Mesendoderm (in vitro differentiated cells): Measurements from ENCODE around the gene LGALS9B.
A peak's percentile ranks its signal among the peaks of the same experiment; 100 is the strongest.
"Not testable (repeated sequence)": the region's sequence is repeated elsewhere in the genome, so short reads cannot be mapped to it uniquely, and the experiment has no call there.

Source experiments
- DNase-seq: peaks from one replicate; pipeline ENCODE4 v3.0.0; 2013
- H2AK5ac ChIP-seq: 2 replicates; pipeline ENCODE4 v1.6.1; 2013; ENCODE audit warnings: low read length, inconsistent platforms
- H2BK120ac ChIP-seq: 2 replicates; pipeline ENCODE4 v1.6.1; 2013; ENCODE audit warnings: low read depth, mild to moderate bottlenecking, low read length, moderate library complexity, mixed read lengths
- H2BK15ac ChIP-seq: replicated peaks from 2 replicates; pipeline ENCODE4 v1.6.1; 2013; ENCODE audit warnings: low read depth, mild to moderate bottlenecking, moderate library complexity
- H2BK5ac ChIP-seq: 2 replicates; pipeline ENCODE4 v1.6.1; 2013; ENCODE audit warnings: low read length, inconsistent platforms
- H3K18ac ChIP-seq: 2 replicates; pipeline ENCODE4 v1.6.1; 2013; ENCODE audit warnings: mild to moderate bottlenecking, low read length, mixed read lengths
- H3K23ac ChIP-seq: one replicate; pipeline ENCODE4 v1.6.1; 2013; ENCODE audit warnings: low read length
- H3K27ac ChIP-seq: 2 replicates; pipeline ENCODE4 v1.5.1; 2013; ENCODE audit warnings: low read depth, mild to moderate bottlenecking, inconsistent platforms, low read length, moderate library complexity
- H3K27me3 ChIP-seq: 2 replicates; pipeline ENCODE4 v1.6.1; 2013; ENCODE audit warnings: low read length, control low read depth, mild to moderate bottlenecking, inconsistent platforms; ENCODE audit not compliant: insufficient read depth, poor library complexity
- H3K36me3 ChIP-seq: 2 replicates; pipeline ENCODE4 v1.6.1; 2013; ENCODE audit warnings: low read length, inconsistent platforms; ENCODE audit not compliant: control insufficient read depth, insufficient read depth
- H3K4ac ChIP-seq: one replicate; pipeline ENCODE4 v1.6.1; 2013; ENCODE audit warnings: low read depth, mild to moderate bottlenecking, low read length, moderate library complexity
- H3K4me1 ChIP-seq: 2 replicates; pipeline ENCODE4 v1.6.1; 2013; ENCODE audit warnings: low read depth, low read length, inconsistent platforms; ENCODE audit not compliant: control insufficient read depth
- H3K4me2 ChIP-seq: 2 replicates; pipeline ENCODE4 v1.6.1; 2013; ENCODE audit warnings: low read length
- H3K4me3 ChIP-seq: 2 replicates; pipeline ENCODE4 v1.5.1; 2013; ENCODE audit warnings: mild to moderate bottlenecking, low read length
- H3K56ac ChIP-seq: one replicate; pipeline ENCODE4 v1.6.1; 2013; ENCODE audit warnings: low read length
- H3K79me1 ChIP-seq: 2 replicates; pipeline ENCODE4 v1.6.1; 2013; ENCODE audit warnings: low read length, inconsistent platforms
- H3K79me2 ChIP-seq: 2 replicates; pipeline ENCODE4 v1.6.1; 2013; ENCODE audit warnings: mild to moderate bottlenecking, low read length; ENCODE audit not compliant: control insufficient read depth, insufficient read depth
- H3K9ac ChIP-seq: 2 replicates; pipeline ENCODE4 v1.6.1; 2013; ENCODE audit warnings: low read length, inconsistent platforms
- H4K5ac ChIP-seq: one replicate; pipeline ENCODE4 v1.6.1; 2013; ENCODE audit warnings: low read length
- H4K8ac ChIP-seq: one replicate; pipeline ENCODE4 v1.6.1; 2013; ENCODE audit warnings: low read depth, mild to moderate bottlenecking, control low read depth, low read length, moderate library complexity
- WGBS: extraction: QIAGEN DNeasy Blood & Tissue Kit; methylation state at CpG from one replicate; pipeline ENCODE4 v1.1.7; 2013; ENCODE audit warnings: low lambda C conversion rate, missing lambda C conversion rate; ENCODE audit not compliant: insufficient coverage; ENCODE audit errors: extremely low coverage; 5-methylcytosine and 5-hydroxymethylcytosine counted together

The LGALS9B gene

DNA sequence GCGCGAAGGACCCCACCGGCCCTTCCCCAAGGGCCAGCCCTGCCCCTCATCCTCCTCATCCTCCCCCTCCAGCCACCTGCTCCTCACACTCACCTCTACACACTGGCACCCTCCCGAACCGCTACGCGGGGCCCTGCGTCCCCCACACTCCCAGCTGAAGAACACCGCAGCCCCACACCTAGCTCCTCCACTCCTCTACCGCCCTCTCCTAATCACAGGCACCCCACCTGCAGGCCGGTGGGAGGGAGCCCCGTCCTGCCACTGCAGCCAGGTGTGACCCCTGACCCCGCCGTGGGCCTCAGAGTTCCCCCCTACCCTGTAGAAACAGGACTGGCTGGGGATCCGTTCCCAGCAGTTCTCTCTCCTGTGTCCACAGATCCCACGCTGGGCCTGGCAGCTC, 38.0 kb upstream of the LGALS9B start:
- H3K23ac ChIP-seq, H2AK5ac ChIP-seq, H2BK5ac ChIP-seq, H3K79me1 ChIP-seq, H2BK15ac ChIP-seq, H3K4ac ChIP-seq, H3K4me3 ChIP-seq, H2BK120ac ChIP-seq, H3K4me1 ChIP-seq, H3K18ac ChIP-seq, H3K4me2 ChIP-seq, H3K56ac ChIP-seq, H3K36me3 ChIP-seq, H3K9ac ChIP-seq, H3K79me2 ChIP-seq, H4K5ac ChIP-seq, DNase-seq, H3K27ac ChIP-seq, H3K27me3 ChIP-seq, H4K8ac ChIP-seq: not testable (repeated sequence)
- no CpG with 5 or more reads among the region's 16 CpGs for WGBS

- not testable (repeated sequence) for H3K4ac ChIP-seq, H3K23ac ChIP-seq, H3K18ac ChIP-seq, H3K4me1 ChIP-seq, H3K79me2 ChIP-seq, H2BK15ac ChIP-seq, H3K4me2 ChIP-seq, DNase-seq, H2BK5ac ChIP-seq, H3K27ac ChIP-seq, H3K36me3 ChIP-seq, H3K9ac ChIP-seq, H3K27me3 ChIP-seq, H4K8ac ChIP-seq, H3K4me3 ChIP-seq, H2BK120ac ChIP-seq, H3K56ac ChIP-seq, H2AK5ac ChIP-seq, H3K79me1 ChIP-seq, H4K5ac ChIP-seq
- no CpG with 5 or more reads among the region's 11 CpGs for WGBS
Observed at GRCh38 chr17:20504388-20505066, 37.2 kb upstream of the LGALS9B start.

- H3K36me3 ChIP-seq, H3K4ac ChIP-seq, H2BK5ac ChIP-seq, H3K9ac ChIP-seq, H3K27me3 ChIP-seq, H3K18ac ChIP-seq, H3K27ac ChIP-seq, H2BK15ac ChIP-seq, H3K56ac ChIP-seq, H3K4me3 ChIP-seq, H3K23ac ChIP-seq, H2BK120ac ChIP-seq, H3K4me2 ChIP-seq, H3K4me1 ChIP-seq, H4K5ac ChIP-seq, H3K79me2 ChIP-seq, H3K79me1 ChIP-seq, H4K8ac ChIP-seq, H2AK5ac ChIP-seq, DNase-seq: not testable (repeated sequence)
- WGBS: no CpG with 5 or more reads among the region's 11 CpGs
Observed at GRCh38 chr17:20501896-20502295, 34.6 kb upstream of the LGALS9B start.

GRCh38 chr17:20500346-20500745, 33.0 kb upstream of the LGALS9B start:
- not testable (repeated sequence) for H3K4me3 ChIP-seq, H3K27me3 ChIP-seq, H3K4me2 ChIP-seq, H2BK15ac ChIP-seq, H4K5ac ChIP-seq, H3K79me1 ChIP-seq, H3K27ac ChIP-seq, H3K79me2 ChIP-seq, H2BK120ac ChIP-seq, H2AK5ac ChIP-seq, H3K56ac ChIP-seq, H3K4ac ChIP-seq, H2BK5ac ChIP-seq, H3K18ac ChIP-seq, H4K8ac ChIP-seq, H3K4me1 ChIP-seq, H3K23ac ChIP-seq, H3K9ac ChIP-seq, H3K36me3 ChIP-seq
- no CpG with 5 or more reads among the region's 4 CpGs for WGBS
- peak; percentile 1 for DNase-seq

GRCh38 chr17:20495420-20495819, 28.1 kb upstream of the LGALS9B start:
- H2AK5ac ChIP-seq, H4K8ac ChIP-seq, H4K5ac ChIP-seq, H3K27ac ChIP-seq, H3K9ac ChIP-seq, H3K4me2 ChIP-seq, H3K79me2 ChIP-seq, H2BK5ac ChIP-seq, H3K4ac ChIP-seq, H3K18ac ChIP-seq, DNase-seq, H3K27me3 ChIP-seq, H3K36me3 ChIP-seq, H3K4me1 ChIP-seq, H3K4me3 ChIP-seq, H2BK15ac ChIP-seq, H2BK120ac ChIP-seq, H3K56ac ChIP-seq, H3K23ac ChIP-seq, H3K79me1 ChIP-seq: not testable (repeated sequence)
- whole genome bisulfite sequencing: no CpG with 5 or more reads among the region's 5 CpGs

DNA sequence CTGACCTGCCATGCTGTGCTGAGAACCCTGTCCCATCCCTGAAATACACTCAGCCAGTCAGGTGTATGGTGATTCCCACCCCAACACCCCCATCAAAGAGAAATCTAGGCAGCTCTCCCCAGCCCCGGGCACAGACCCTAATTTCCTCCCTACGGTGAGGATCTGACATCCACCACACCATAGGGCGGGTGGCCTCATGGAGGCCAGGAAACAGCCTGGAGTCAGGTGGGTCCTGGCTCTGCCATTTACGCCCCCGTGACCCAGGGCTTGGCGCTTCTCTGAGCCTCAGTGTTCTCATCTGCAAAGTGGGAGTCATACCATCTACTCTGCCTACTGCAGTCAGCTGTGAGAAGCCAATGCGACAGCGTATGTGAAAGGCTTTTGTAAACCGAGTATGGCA, 27.4 kb upstream of the LGALS9B start:
- DNase-seq, H3K27ac ChIP-seq, H3K27me3 ChIP-seq, H2AK5ac ChIP-seq, H3K79me1 ChIP-seq, H3K9ac ChIP-seq, H3K4ac ChIP-seq, H4K5ac ChIP-seq, H3K36me3 ChIP-seq, H3K79me2 ChIP-seq, H3K56ac ChIP-seq, H2BK15ac ChIP-seq, H2BK5ac ChIP-seq, H3K4me3 ChIP-seq, H4K8ac ChIP-seq, H3K4me2 ChIP-seq, H3K18ac ChIP-seq, H3K23ac ChIP-seq, H2BK120ac ChIP-seq, H3K4me1 ChIP-seq: not testable (repeated sequence)
- WGBS: no CpG with 5 or more reads among the region's 9 CpGs
